Trophoblast cell (in vitro differentiated cells and primary cell): Measurements from ENCODE around the gene IFNA6.

Experiments
- DNase-seq, 2 donors: peaks; one replicate each; pipeline ENCODE4 v3.0.0-alpha.2; 2016
- H2AFZ ChIP-seq: 2 replicates; pipeline ENCODE4 v1.6.1; 2013; ENCODE audit warnings: low read length, moderate library complexity, mild to moderate bottlenecking; ENCODE audit not compliant: insufficient read depth, poor library complexity
- H2AK5ac ChIP-seq: 2 replicates; pipeline ENCODE4 v1.6.1; 2013; ENCODE audit warnings: mild to moderate bottlenecking, low read length
- H2BK120ac ChIP-seq: 2 replicates; pipeline ENCODE4 v1.6.1; 2013; ENCODE audit warnings: low read length, mild to moderate bottlenecking, moderate library complexity; ENCODE audit not compliant: insufficient read depth, poor library complexity
- H2BK12ac ChIP-seq: 2 replicates; pipeline ENCODE4 v1.6.1; 2013; ENCODE audit warnings: mild to moderate bottlenecking, low read length, moderate library complexity
- H2BK5ac ChIP-seq: 2 replicates; pipeline ENCODE4 v1.6.1; 2013; ENCODE audit warnings: low read length, low read depth, moderate library complexity, mild to moderate bottlenecking; ENCODE audit not compliant: poor library complexity
- H3K14ac ChIP-seq: 2 replicates; pipeline ENCODE4 v1.6.1; 2013; ENCODE audit warnings: mild to moderate bottlenecking, low read length
- H3K18ac ChIP-seq: 2 replicates; pipeline ENCODE4 v1.6.1; 2013; ENCODE audit warnings: mild to moderate bottlenecking, low read length
- H3K23ac ChIP-seq: 2 replicates; pipeline ENCODE4 v1.6.1; 2013; ENCODE audit warnings: low read length
- H3K27ac ChIP-seq: 2 replicates; pipeline ENCODE4 v1.5.1; 2013; ENCODE audit warnings: low read depth, mild to moderate bottlenecking, inconsistent platforms, low read length, moderate library complexity
- H3K27me3 ChIP-seq: 2 replicates; pipeline ENCODE4 v1.6.1; 2013; ENCODE audit warnings: inconsistent platforms, mild to moderate bottlenecking, low read length, moderate library complexity; ENCODE audit not compliant: insufficient read depth
- H3K36me3 ChIP-seq, 2 experiments: 1 replicate in 1 of 2; 2 replicates in 1 of 2; pipeline ENCODE4 v1.6.1; 2013; ENCODE audit warnings: low read length in 2 of 2, mild to moderate bottlenecking in 2 of 2, moderate library complexity in 1 of 2; ENCODE audit not compliant: insufficient read depth in 2 of 2, control insufficient read depth in 1 of 2
- H3K4ac ChIP-seq: 2 replicates; pipeline ENCODE4 v1.6.1; 2013; ENCODE audit warnings: low read depth, mild to moderate bottlenecking, low read length, moderate library complexity
- H3K4me1 ChIP-seq, 2 experiments: 1 replicate in 1 of 2; 2 replicates in 1 of 2; pipeline ENCODE4 v1.6.1; 2013; ENCODE audit warnings: low read length in 2 of 2, mild to moderate bottlenecking in 2 of 2, moderate library complexity in 1 of 2; ENCODE audit not compliant: insufficient read depth in 2 of 2, control insufficient read depth in 1 of 2
- H3K4me2 ChIP-seq: 2 replicates; pipeline ENCODE4 v1.6.1; 2013; ENCODE audit warnings: inconsistent platforms, mild to moderate bottlenecking, low read length, moderate library complexity
- H3K4me3 ChIP-seq: 2 replicates; pipeline ENCODE4 v1.5.1; 2013; ENCODE audit warnings: mild to moderate bottlenecking, low read depth, low read length, inconsistent platforms
- H3K79me1 ChIP-seq: one replicate; pipeline ENCODE4 v1.6.1; 2013; ENCODE audit warnings: low read length
- H3K79me2 ChIP-seq: 2 replicates; pipeline ENCODE4 v1.6.1; 2013; ENCODE audit warnings: low read length, mild to moderate bottlenecking; ENCODE audit not compliant: control insufficient read depth, insufficient read depth, poor library complexity
- H3K9ac ChIP-seq: 2 replicates; pipeline ENCODE4 v1.6.1; 2013; ENCODE audit warnings: mild to moderate bottlenecking, low read length
- H3K9me3 ChIP-seq: 2 replicates; pipeline ENCODE4 v1.6.1; 2013; ENCODE audit warnings: low read depth, mild to moderate bottlenecking, control low read depth, inconsistent platforms, low read length; ENCODE audit not compliant: insufficient read depth
- H4K12ac ChIP-seq: 2 replicates; pipeline ENCODE4 v1.6.1; 2013; ENCODE audit warnings: low read depth, mild to moderate bottlenecking, low read length, moderate library complexity
- H4K8ac ChIP-seq: 2 replicates; pipeline ENCODE4 v1.6.1; 2013; ENCODE audit warnings: low read depth, mild to moderate bottlenecking, low read length, moderate library complexity
- H4K91ac ChIP-seq: one replicate; pipeline ENCODE4 v1.6.1; 2013; ENCODE audit warnings: low read depth, mild to moderate bottlenecking, low read length, moderate library complexity
- WGBS: extraction: QIAGEN DNeasy Blood & Tissue Kit; methylation state at CpG from one replicate; pipeline ENCODE4 v1.1.7; 2013; ENCODE audit warnings: missing lambda C conversion rate; ENCODE audit not compliant: insufficient read length, insufficient coverage; ENCODE audit errors: extremely low coverage; 5-methylcytosine and 5-hydroxymethylcytosine counted together

The IFNA6 gene

GRCh38 chr9:21305213-21305612, 45.5 kb downstream of the IFNA6 start, which contains the start of gene IFNA5:
Gene IFNA5, minus strand, starts transcription at chr9:21305313. Its CDS starts 57 bp downstream, at chr9:21305256.
- Histone ChIP-seq H3K9ac (no peak within 1 kb of the TSS), H4K91ac (no peak within 1 kb of the TSS), H3K18ac (no peak within 1 kb of the TSS), H3K14ac (no peak within 1 kb of the TSS), H3K79me1 (no peaks in the 10 kb centered on the region), H2BK12ac (no peak within 1 kb of the TSS), H3K4ac (no peak within 1 kb of the TSS), H4K12ac (no peak within 1 kb of the TSS), H3K27me3 (no peaks in the 10 kb centered on the region), H3K4me1 (no peaks in the 10 kb centered on the region), H2BK120ac (no peak within 1 kb of the TSS), H2AK5ac (no peak within 1 kb of the TSS), H3K4me2 (no peak within 1 kb of the TSS), H3K27ac (no peak within 1 kb of the TSS), H3K79me2 (no peaks in the 10 kb centered on the region), H3K23ac (no peak within 1 kb of the TSS), H2AFZ (no peak within 1 kb of the TSS), H3K9me3 (no peaks in the 10 kb centered on the region), H4K8ac (no peak within 1 kb of the TSS), H2BK5ac (no peak within 1 kb of the TSS), H3K4me3 (no peak within 1 kb of the TSS), H3K36me3 (no peaks in the 10 kb centered on the region)
- WGBS: no CpG with 5 or more reads among the region's 2 CpGs
- no peak for DNase-seq
